ENCODE results near the gene KIF26B.
"Not testable (repeated sequence)": the region's sequence is repeated elsewhere in the genome, so short reads cannot be mapped to it uniquely, and the experiment has no call there.

The KIF26B gene

GRCh38 chr1:245327842-245328241 is 173.1 kb downstream of the KIF26B start:
- no peak for DNase-seq

- no peak for DNase-seq
Observed at GRCh38 chr1:245330951-245331350, 176.2 kb downstream of the KIF26B start.

- no peak for DNase-seq
Observed at GRCh38 chr1:245332085-245332484, 177.3 kb downstream of the KIF26B start.

GRCh38 chr1:245332513-245332912 is 177.7 kb downstream of the KIF26B start:
- peak; percentile 70 for DNase-seq

- no peak for DNase-seq
Observed at GRCh38 chr1:245334235-245334634, 179.4 kb downstream of the KIF26B start.

GRCh38 chr1:245334827-245335490 is 180.2 kb downstream of the KIF26B start:
- no peak for DNase-seq

- DNase-seq, result not testable (repeated sequence)
Observed at GRCh38 chr1:245335684-245336083, 180.9 kb downstream of the KIF26B start.

GRCh38 chr1:245336149-245336983 is 181.6 kb downstream of the KIF26B start:
- no peak for DNase-seq

GRCh38 chr1:245336984-245337355 is 182.2 kb downstream of the KIF26B start:
- not testable (repeated sequence) for DNase-seq

- no peak for DNase-seq
Observed at GRCh38 chr1:245337829-245338484, 183.2 kb downstream of the KIF26B start.

GRCh38 chr1:245338485-245338877 is 183.7 kb downstream of the KIF26B start:
- no peak for DNase-seq

- DNase-seq, result no peak
Observed at GRCh38 chr1:245341743-245342142, 187.0 kb downstream of the KIF26B start.

- no peak for DNase-seq
Observed at GRCh38 chr1:245345191-245345884, 190.6 kb downstream of the KIF26B start.

GRCh38 chr1:245348626-245349025 is 193.8 kb downstream of the KIF26B start:
- DNase-seq, result no peak

GRCh38 chr1:245353411-245353810 is 198.6 kb downstream of the KIF26B start:
- DNase-seq, result no peak

- DNase-seq, result no peak
Observed at GRCh38 chr1:245353915-245354775, 199.4 kb downstream of the KIF26B start.

GRCh38 chr1:245355851-245356630 is 201.3 kb downstream of the KIF26B start:
- DNase-seq, result not testable (repeated sequence)

- DNase-seq, result no peak
Observed at GRCh38 chr1:245356891-245357585, 202.3 kb downstream of the KIF26B start.

- DNase-seq, result not testable (repeated sequence)
Observed at GRCh38 chr1:245359101-245359680, 204.4 kb downstream of the KIF26B start.

GRCh38 chr1:245361065-245361464 is 206.3 kb downstream of the KIF26B start:
- no peak for DNase-seq
